ENCODE results near the gene D2HGDH.
"Not testable (repeated sequence)": the region's sequence is repeated elsewhere in the genome, so short reads cannot be mapped to it uniquely, and the experiment has no call there.

Gene D2HGDH

GRCh38 chr2:241771286-241772062, 37.0 kb downstream of the D2HGDH start:
- no peak for DNase-seq

DNA sequence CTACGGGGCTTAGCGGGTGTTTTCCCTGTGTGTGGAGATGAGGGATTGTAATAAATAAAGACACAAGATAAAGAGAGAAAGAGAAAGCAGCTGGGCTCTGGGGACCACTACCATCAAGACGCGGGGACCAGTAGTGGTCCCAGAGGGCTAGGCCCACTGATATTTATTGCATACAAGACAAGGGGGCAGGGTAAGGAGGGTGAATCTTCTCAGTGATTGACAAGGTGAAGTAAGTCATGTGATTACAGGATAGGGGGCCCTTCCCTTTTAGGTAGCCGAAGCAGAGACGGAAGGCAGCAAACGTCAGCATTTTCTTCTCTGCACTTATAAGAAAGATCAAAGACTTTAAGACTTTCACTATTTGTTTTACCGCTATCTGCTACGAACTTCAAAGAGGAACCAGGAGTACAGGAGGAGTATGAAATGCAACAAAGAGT, 37.7 kb downstream of the D2HGDH start:
- peak; percentile 45 for DNase-seq

- DNase-seq = no peak
Observed at GRCh38 chr2:241773511-241774418, 39.3 kb downstream of the D2HGDH start.

DNA sequence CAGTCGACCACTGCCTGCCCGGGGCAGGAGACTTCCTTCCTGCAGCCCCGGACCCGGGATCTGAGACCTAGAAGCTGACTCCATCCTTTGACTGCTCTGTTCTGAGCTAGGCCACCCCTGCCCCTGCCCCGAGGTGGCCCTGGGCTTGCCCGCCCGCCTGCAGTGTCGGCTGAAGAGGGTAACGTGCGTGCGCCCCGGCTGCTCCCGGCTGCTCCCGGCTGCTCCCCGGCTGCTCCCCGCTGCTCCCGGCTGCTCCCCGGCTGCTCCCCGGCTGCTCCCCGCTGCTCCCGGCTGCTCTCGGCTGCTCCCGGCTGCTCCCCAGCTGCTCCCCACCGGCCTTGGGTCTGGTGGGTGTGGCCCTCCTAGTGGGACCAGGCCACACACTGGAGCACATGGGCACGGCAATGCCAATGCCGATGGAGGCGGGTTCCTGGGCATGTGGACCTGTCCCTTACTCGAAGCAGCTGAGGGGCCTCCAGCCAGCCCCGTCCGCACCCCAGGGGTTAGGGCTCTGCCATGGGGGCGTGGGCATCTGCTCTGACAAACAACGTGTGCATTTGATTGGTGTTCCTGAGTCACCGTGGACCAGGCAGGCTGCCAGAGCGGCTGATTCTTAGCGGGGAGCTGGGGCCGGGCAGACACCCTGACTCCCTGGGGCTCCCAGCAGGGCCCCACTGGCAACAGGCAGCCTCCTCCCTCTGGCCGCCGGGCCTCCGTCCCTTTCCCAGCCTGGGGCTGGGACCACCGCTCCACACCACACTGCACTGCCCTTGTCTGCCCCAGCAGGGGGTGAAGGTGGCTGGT, 40.2 kb downstream of the D2HGDH start:
- no peak for DNase-seq

- DNase-seq = no peak
Observed at GRCh38 chr2:241775223-241776177, 41.1 kb downstream of the D2HGDH start.

- DNase-seq = no peak
Observed at GRCh38 chr2:241776336-241777169, 42.1 kb downstream of the D2HGDH start, which contains the start of gene GAL3ST2. GAL3ST2 (plus strand) TSS chr2:241776822; CDS start chr2:241776956, 134 bp downstream.

DNA sequence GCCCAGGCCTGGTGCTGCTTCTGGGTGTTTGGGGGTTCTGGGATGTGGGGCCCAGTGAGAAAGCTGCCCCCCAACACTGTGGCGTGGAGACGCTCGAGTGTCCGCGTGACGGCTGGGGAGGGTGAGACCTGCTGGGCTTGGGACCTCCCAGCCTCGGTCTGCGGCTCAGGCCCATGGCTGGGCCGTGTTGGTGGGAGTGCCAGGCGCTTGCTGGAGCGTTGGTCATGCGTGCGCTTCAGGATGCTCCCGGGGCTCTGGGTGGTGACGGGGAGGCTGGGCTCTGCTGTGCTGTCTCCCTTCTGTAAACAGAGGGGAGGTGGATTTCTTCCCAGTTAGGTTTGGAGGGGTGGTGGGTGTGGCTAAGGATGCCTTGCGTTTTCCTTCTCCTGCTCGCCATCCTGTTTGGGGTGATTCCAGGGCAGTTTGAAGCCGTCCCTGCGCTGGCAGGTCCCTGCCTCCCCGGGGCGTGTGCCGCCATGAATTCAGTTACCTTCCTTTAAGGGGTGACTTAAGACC, 42.8 kb downstream of the D2HGDH start:
- DNase-seq = no peak

DNA sequence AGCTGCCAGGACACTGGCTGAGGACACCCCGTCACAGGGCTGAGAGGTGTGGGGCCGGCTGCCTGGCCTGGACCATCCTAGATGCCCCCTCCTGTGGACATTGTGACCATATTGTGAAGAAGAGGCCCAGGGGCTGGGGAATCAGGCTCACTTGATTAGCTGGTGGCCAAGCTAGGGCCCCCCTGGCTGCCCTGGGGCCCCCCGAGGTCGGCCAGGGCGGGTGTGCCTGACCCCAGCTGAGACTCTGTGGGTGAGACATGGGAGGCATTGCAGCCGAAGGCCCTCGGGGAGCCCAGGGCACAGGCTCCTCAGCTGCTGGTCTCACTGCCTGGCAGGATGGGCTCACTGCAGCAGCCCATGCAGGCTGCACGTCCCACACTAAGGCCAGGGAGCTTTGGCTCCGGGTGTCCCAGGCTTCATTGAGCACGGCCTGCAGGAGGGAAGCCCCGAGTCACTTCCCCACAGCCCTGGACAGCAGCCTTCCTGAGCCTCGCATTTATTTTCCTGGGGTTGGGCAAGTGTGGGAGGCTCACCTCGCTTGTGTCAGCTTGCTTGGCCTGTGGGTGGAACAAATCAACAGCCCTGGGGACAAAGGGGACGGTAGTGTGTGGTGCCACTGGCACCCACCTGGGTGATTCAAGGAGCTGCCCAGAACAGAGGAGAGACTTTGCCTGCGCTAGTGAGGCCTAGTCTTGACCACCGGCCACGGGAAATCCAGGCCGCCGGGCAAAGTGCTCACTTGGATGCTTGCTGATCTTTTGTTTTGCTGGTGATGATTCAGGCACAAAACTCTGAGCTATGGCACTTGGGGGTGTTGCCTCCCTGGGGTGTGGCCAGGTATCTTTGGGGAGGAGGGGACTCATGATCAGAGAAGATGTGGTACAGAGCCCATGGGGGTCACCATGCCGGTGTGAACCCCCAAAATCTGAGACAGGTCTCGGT, 43.5 kb downstream of the D2HGDH start:
- no peak for DNase-seq

GRCh38 chr2:241780939-241781569, 46.6 kb downstream of the D2HGDH start:
- no peak for DNase-seq

DNA sequence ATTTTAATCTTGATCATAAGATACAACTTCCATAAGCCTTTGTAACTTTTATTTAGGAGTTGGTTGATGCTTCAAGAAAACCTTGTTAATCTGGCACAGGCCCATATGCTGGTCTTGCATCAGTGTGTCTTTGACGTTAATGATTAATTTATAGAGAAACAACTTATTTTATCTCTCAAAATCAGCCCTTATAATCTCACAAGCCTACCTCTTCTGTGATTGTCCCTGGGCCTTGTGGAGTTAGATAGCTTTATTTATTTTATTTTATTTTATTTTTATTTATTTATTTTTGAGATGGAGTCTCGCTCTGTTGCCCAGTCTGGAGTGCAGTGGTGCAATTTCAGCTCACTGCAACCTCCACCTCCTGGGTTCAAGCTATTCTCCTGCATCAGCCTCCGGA, 47.6 kb downstream of the D2HGDH start:
- not testable (repeated sequence) for DNase-seq

DNA sequence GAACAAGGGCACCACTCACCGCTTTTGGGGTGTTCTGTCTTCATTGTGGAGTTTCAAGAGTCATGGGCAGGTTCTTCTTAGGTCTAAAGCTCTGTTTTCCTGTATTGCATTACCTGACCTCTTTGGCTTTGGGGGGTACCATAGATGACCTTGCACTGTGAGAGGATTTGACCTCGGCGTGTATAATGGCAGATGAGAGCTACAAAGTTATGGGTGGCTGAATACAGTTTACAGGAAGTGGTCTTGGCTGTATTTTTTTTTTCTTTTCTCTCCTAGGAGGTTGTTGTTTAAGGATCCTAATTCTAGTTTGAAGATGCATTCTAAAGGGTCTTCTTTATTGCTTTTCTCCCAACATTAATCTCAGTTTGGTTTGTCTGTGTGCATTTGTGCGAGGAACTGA, 53.7 kb downstream of the D2HGDH start:
- no peak for DNase-seq

GRCh38 chr2:241788572-241788971, 54.1 kb downstream of the D2HGDH start:
- DNase-seq = peak; percentile 65

GRCh38 chr2:241791385-241791784, 57.0 kb downstream of the D2HGDH start:
- not testable (repeated sequence) for DNase-seq

GRCh38 chr2:241793385-241793784, 59.0 kb downstream of the D2HGDH start:
- DNase-seq = no peak

DNA sequence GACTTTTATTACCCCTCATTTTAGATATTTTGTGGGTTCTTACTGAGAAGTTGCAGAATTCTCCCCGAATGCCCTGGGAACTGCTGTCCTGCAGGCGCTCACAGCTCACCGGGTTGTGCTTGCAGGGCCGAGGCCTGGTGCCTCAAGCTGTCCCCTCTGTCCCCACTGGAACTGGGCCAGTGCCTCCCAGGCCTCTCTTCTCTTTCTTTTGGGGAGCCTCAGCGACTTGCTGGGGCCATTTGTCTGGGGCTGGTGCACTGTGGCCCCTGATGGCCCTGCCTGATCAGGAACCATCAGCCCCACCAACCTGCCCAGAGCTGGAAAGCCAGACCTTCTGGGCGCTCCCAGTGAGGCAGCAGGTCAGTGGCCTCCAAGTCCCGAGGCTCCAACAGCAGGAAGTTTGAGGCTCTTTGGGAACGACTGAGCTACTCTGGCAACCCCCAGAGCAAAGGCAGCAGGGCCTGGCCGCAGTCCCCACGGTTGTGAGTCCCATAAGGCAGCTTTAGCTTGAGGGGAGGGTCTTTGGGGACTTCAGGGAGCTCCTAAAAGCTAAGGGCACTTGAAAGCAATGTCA, 59.9 kb downstream of the D2HGDH start:
- no peak for DNase-seq

DNA sequence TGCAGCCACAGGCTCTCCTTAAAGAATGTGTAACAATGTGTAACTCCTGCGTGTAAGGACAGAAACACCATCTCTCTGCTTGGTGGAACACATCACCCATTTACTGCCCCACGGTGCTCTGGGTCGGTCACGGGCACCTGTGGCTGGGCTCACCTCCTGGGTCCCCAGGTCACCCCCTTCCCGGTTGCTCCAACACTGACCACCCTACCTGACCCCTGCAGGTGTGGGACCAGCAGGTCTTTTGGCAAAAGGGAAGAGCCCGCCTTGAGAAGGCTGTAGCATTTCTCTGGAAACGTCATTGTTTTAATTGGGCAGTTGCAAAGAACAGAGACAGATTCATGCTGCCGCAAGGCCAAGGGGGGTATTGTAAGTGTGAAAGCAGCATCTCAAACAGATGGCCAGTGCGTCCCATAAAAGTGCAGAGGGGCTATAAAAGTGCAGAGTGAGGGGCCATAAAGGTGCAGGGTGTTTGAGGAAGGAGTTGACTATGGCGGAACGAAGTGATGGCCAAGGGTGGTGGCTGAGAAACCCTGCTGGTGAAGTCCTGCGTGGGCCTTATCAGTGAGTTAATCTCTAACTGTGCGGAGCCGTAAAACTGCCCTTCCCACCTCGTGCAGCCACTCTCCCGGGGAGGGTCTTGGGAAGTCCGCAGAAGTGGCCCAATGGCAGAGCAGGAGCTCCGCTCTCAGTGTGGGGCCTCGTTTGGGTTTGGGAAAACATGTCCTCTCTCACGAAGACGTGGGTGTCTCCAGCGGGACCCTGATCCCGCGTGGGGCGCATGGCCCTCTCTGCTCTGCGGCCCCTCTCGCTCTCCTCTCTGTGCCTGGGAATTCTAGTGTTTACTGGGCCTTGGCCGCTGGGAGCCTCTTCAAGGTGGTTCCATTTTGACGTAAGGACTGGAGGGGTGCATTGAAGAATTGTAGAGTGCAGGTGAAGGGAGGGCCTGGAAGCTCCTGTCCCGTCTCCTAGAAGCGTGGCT, 60.9 kb downstream of the D2HGDH start:
- no peak for DNase-seq

DNA sequence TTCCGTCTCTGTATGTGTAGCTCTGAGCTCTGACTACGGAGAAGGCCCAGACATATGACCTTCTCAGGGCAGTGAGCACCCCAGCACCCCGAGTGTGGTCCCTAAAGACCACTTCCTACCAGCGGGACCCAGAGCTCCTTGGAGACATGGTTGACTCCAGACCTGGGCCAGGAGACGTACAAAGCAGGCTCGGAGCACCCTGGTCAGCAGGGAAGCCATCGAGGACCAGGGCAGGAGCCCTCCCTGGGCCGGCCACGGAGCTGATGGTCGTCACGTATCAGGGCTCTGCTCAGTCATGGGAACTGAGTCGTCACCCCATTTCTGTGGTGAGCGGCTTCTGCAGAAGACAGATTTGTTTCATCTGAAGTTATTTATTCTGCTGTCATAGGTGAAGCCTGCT, 61.8 kb downstream of the D2HGDH start:
- no peak for DNase-seq

Data from activated CD4-positive, alpha-beta T cell treated with anti-CD3 and anti-CD28 coated beads for 48 hours (primary cell).